ENCODE measurements around the gene NMU.
"Not testable (repeated sequence)": the region's sequence is repeated elsewhere in the genome, so short reads cannot be mapped to it uniquely, and the experiment has no call there.

Gene NMU

GRCh38 chr4:55635741-55636655 lies at the start of gene NMU:
Gene NMU, minus strand, starts transcription at chr4:55636298. Its CDS starts 106 bp downstream, at chr4:55636192.
- in situ Hi-C loops (cut with MboI; ENCODE audit: low sequenced_read_pairs) = no loop called here

GRCh38 chr4:55684276-55684675 lies 48.2 kb upstream of the NMU start:
- in situ Hi-C loops (cut with MboI; ENCODE audit: low sequenced_read_pairs) = no loop called here

- in situ Hi-C loops (cut with MboI; ENCODE audit: low sequenced_read_pairs) = not testable (repeated sequence)
Observed at GRCh38 chr4:55682797-55683196, 46.7 kb upstream of the NMU start.

GRCh38 chr4:55682295-55682694 lies 46.2 kb upstream of the NMU start:
- in situ Hi-C loops (cut with MboI; ENCODE audit: low sequenced_read_pairs) = no loop called here

- in situ Hi-C loops (cut with MboI; ENCODE audit: low sequenced_read_pairs) = no loop called here
Observed at GRCh38 chr4:55681430-55681829, 45.3 kb upstream of the NMU start.

- in situ Hi-C loops (cut with MboI; ENCODE audit: low sequenced_read_pairs) = no loop called here
Observed at GRCh38 chr4:55675196-55675793, 39.2 kb upstream of the NMU start.

- in situ Hi-C loops (cut with MboI; ENCODE audit: low sequenced_read_pairs) = no loop called here
Observed at GRCh38 chr4:55673424-55673823, 37.3 kb upstream of the NMU start.

- in situ Hi-C loops (cut with MboI; ENCODE audit: low sequenced_read_pairs) = no loop called here
Observed at GRCh38 chr4:55671667-55672066, 35.6 kb upstream of the NMU start.

GRCh38 chr4:55670695-55671094 lies 34.6 kb upstream of the NMU start:
- in situ Hi-C loops (cut with MboI; ENCODE audit: low sequenced_read_pairs) = no loop called here

GRCh38 chr4:55668449-55668848 lies 32.4 kb upstream of the NMU start:
- in situ Hi-C loops (cut with MboI; ENCODE audit: low sequenced_read_pairs) = no loop called here

- in situ Hi-C loops (cut with MboI; ENCODE audit: low sequenced_read_pairs) = no loop called here
Observed at GRCh38 chr4:55666535-55666934, 30.4 kb upstream of the NMU start.

GRCh38 chr4:55663145-55663544 lies 27.0 kb upstream of the NMU start:
- in situ Hi-C loops (cut with MboI; ENCODE audit: low sequenced_read_pairs) = no loop called here

- in situ Hi-C loops (cut with MboI; ENCODE audit: low sequenced_read_pairs) = no loop called here
Observed at GRCh38 chr4:55661398-55662056, 25.4 kb upstream of the NMU start.

GRCh38 chr4:55658657-55659056 lies 22.6 kb upstream of the NMU start:
- in situ Hi-C loops (cut with MboI; ENCODE audit: low sequenced_read_pairs) = no loop called here

- in situ Hi-C loops (cut with MboI; ENCODE audit: low sequenced_read_pairs) = no loop called here
Observed at GRCh38 chr4:55654131-55654530, 18.0 kb upstream of the NMU start.

- in situ Hi-C loops (cut with MboI; ENCODE audit: low sequenced_read_pairs) = no loop called here
Observed at GRCh38 chr4:55650483-55650882, 14.4 kb upstream of the NMU start.

- in situ Hi-C loops (cut with MboI; ENCODE audit: low sequenced_read_pairs) = no loop called here
Observed at GRCh38 chr4:55637272-55637820, 1.2 kb upstream of the NMU start.

- in situ Hi-C loops (cut with MboI; ENCODE audit: low sequenced_read_pairs) = no loop called here
Observed at GRCh38 chr4:55636656-55636999, 530 bp upstream of the NMU start.

GRCh38 chr4:55635282-55635681 lies 816 bp downstream of the NMU start:
- in situ Hi-C loops (cut with MboI; ENCODE audit: low sequenced_read_pairs) = no loop called here

- in situ Hi-C loops (cut with MboI; ENCODE audit: low sequenced_read_pairs) = no loop called here
Observed at GRCh38 chr4:55634417-55635128, 1.5 kb downstream of the NMU start.

- in situ Hi-C loops (cut with MboI; ENCODE audit: low sequenced_read_pairs) = no loop called here
Observed at GRCh38 chr4:55633903-55634302, 2.2 kb downstream of the NMU start.

Data from HL-60/S4 treated with retinoic acid at 250 ng/mL for 4 days and 3 days (cell line).